ENCODE measurements around the gene ISG20. TPM values are rescaled to one million over a fixed set of nuclear protein-coding genes. Genes with fewer than 3 reads are reported as not detected.
A peak's percentile ranks its signal among the peaks of the same experiment; 100 is the strongest.

Gene ISG20
- total RNA-seq, 4 donors from 2014 or later, result 50.3 to 90.0 (median 70.6) TPM

- Histone ChIP-seq H3K4me3 (no peak overlapping the region), H3K36me3 (no peaks in the 10 kb centered on the region)
These were observed 58.5 kb downstream of the ISG20 start for GRCh38 chr15:88697276-88697675.

GRCh38 chr15:88699861-88700260 is 61.0 kb downstream of the ISG20 start:
- peak in 1 of 3 donors; percentile 31 for DNase-seq
- H3K9me3 ChIP-seq, result no peaks in the 10 kb centered on the region

More at GRCh38 chr15:88697276-88697675, 58.5 kb downstream of the ISG20 start:
- no peak for DNase-seq
- no peak for TF ChIP-seq POLR2A (IDR thresholded peaks at IDR 0.05)
- TF ChIP-seq CTCF (IDR thresholded peaks at IDR 0.05), result no peak
- Histone ChIP-seq H3K27me3 (no peaks in the 10 kb centered on the region), H3K9me3 (no peaks in the 10 kb centered on the region), H3K27ac (no peak overlapping the region), H3K4me1 (no peaks in the 10 kb centered on the region)

GRCh38 chr15:88700716-88701115 is 61.9 kb downstream of the ISG20 start:
- peak in 1 of 3 donors; percentile 34 for DNase-seq
- H3K27ac ChIP-seq, result no peak overlapping the region
- H3K4me3 ChIP-seq, result no peak overlapping the region
- H3K36me3 ChIP-seq, result no peaks in the 10 kb centered on the region
- no peaks in the 10 kb centered on the region for H3K9me3 ChIP-seq
- peaks cover 0 to 6% of the 10 kb centered on the region in 2 donors for H3K27me3 ChIP-seq
- TF ChIP-seq POLR2A (IDR thresholded peaks at IDR 0.05) (no peak), CTCF (IDR thresholded peaks at IDR 0.05) (no peak)
- H3K4me1 ChIP-seq, result peaks cover 0 to 9% (median 2%) of the 10 kb centered on the region in 4 donors

More at GRCh38 chr15:88699861-88700260, 61.0 kb downstream of the ISG20 start:
- no peak for TF ChIP-seq CTCF (IDR thresholded peaks at IDR 0.05)
- no peak for TF ChIP-seq POLR2A (IDR thresholded peaks at IDR 0.05)
- H3K4me3 ChIP-seq, result no peak overlapping the region
- no peaks in the 10 kb centered on the region for H3K4me1 ChIP-seq
- H3K36me3 ChIP-seq, result no peaks in the 10 kb centered on the region
- H3K27me3 ChIP-seq, result peaks cover 0 to under 1% of the 10 kb centered on the region in 2 donors
- H3K27ac ChIP-seq, result no peak overlapping the region

- H3K9me3 ChIP-seq, result no peaks in the 10 kb centered on the region
- no peaks in the 10 kb centered on the region for H3K36me3 ChIP-seq
- H3K27ac ChIP-seq, result no peak overlapping the region
- no peak overlapping the region for H3K4me3 ChIP-seq
- peak; percentile 18 to 68 (median 55) for DNase-seq
- H3K27me3 ChIP-seq, result peaks cover 0 to 6% of the 10 kb centered on the region in 2 donors
- TF ChIP-seq POLR2A (IDR thresholded peaks at IDR 0.05) (no peak), CTCF (IDR thresholded peaks at IDR 0.05) (peak in 4 of 6 experiments; percentile 36 to 40 (median 38))
- H3K4me1 ChIP-seq, result peaks cover 0 to 10% (median 2%) of the 10 kb centered on the region in 4 donors
These were observed 62.8 kb downstream of the ISG20 start for GRCh38 chr15:88701561-88702095.

GRCh38 chr15:88702983-88703382 is 64.2 kb downstream of the ISG20 start:
- peak in 1 of 3 donors; percentile 26 for DNase-seq
- TF ChIP-seq CTCF (IDR thresholded peaks at IDR 0.05) (no peak), POLR2A (IDR thresholded peaks at IDR 0.05) (no peak)
- H3K27me3 ChIP-seq, result peaks cover 0 to 6% of the 10 kb centered on the region in 2 donors
- no peaks in the 10 kb centered on the region for H3K9me3 ChIP-seq
- H3K4me1 ChIP-seq, result peaks cover 0 to 10% (median 2%) of the 10 kb centered on the region in 4 donors
- H3K27ac ChIP-seq, result no peak overlapping the region
- no peaks in the 10 kb centered on the region for H3K36me3 ChIP-seq
- H3K4me3 ChIP-seq, result no peak overlapping the region
